Measurements from ENCODE around the gene PLCD1. TPM values are rescaled to one million over a fixed set of nuclear protein-coding genes. Genes with fewer than 3 reads are reported as not detected.

Gene PLCD1
- total and polyA plus RNA-seq, 2 of the 8 experiments (the other 6 are each of a cell fraction or from before 2014, with no cell fraction given) = 15.3 to 19.2 TPM

DNA sequence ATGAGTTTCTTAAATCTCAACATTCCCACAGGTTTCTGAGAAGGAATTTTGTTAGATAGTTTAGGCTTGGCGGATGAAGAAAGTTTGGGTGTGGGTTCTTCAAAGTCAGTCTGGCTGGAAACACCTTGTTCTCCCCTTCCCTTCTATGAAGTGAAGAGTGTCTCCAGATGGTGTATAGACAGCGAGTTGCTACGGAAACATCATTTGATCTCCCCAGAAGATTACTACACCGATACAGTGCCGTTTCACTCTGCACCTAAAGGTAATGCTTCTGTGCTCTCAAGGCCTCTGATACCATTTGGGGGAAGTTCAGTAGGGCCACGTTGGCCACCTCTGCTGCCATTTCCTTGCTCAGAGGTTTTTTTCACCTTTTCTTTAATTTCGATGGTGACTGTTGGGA lies 30.1 kb upstream of the PLCD1 start (continued):
- TF ChIP-seq, protein P1, sequence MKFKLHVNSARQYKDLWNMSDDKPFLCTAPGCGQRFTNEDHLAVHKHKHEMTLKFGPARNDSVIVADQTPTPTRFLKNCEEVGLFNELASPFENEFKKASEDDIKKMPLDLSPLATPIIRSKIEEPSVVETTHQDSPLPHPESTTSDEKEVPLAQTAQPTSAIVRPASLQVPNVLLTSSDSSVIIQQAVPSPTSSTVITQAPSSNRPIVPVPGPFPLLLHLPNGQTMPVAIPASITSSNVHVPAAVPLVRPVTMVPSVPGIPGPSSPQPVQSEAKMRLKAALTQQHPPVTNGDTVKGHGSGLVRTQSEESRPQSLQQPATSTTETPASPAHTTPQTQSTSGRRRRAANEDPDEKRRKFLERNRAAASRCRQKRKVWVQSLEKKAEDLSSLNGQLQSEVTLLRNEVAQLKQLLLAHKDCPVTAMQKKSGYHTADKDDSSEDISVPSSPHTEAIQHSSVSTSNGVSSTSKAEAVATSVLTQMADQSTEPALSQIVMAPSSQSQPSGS (IDR thresholded peaks at IDR 0.05; ENCODE audit: low read length) = no peak
- TF ChIP-seq RFX5 (IDR thresholded peaks at IDR 0.05; ENCODE audit: borderline replicate concordance, low read depth, low read length) (no peak), POLR2AphosphoS5 (IDR thresholded peaks at IDR 0.05; ENCODE audit: low read depth, low read length) (no peak), KDM1A (IDR thresholded peaks at IDR 0.05; ENCODE audit: borderline replicate concordance, low read length) (no peak)
